Adipocyte (in vitro differentiated cells): ENCODE data around the gene FLNC.

Source experiments
- DNase-seq: peaks from one replicate; pipeline ENCODE4 v3.0.0-alpha.2; 2015; ENCODE audit warnings: low read depth
- H3K27me3 ChIP-seq: replicated peaks from 2 replicates; pipeline ENCODE4 v1.7.0; 2013; ENCODE audit warnings: mild to moderate bottlenecking, low read length, moderate library complexity; ENCODE audit not compliant: control insufficient read depth, insufficient read depth
- H3K36me3 ChIP-seq: 2 replicates; pipeline ENCODE4 v1.7.0; 2013; ENCODE audit warnings: low read length, mild to moderate bottlenecking, moderate library complexity; ENCODE audit not compliant: control insufficient read depth, insufficient read depth, severe bottlenecking
- H3K4me1 ChIP-seq: 2 replicates; pipeline ENCODE4 v1.7.0; 2013; ENCODE audit warnings: mild to moderate bottlenecking, low read length, moderate library complexity; ENCODE audit not compliant: control insufficient read depth, insufficient read depth
- H3K4me3 ChIP-seq: 2 replicates; pipeline ENCODE4 v1.7.0; 2013; ENCODE audit warnings: mild to moderate bottlenecking, low read length, moderate library complexity
- H3K9ac ChIP-seq: 2 replicates; pipeline ENCODE4 v1.7.0; 2013; ENCODE audit warnings: mild to moderate bottlenecking, low read length, moderate library complexity
- H3K9me3 ChIP-seq: 2 replicates; pipeline ENCODE4 v1.7.0; 2013; ENCODE audit warnings: mild to moderate bottlenecking, low read length, moderate library complexity; ENCODE audit not compliant: control insufficient read depth

Gene FLNC

GRCh38 chr7:128826512-128826911 is 3.7 kb upstream of the FLNC start:
- no peak overlapping the region for H3K9ac ChIP-seq
- DNase-seq: no peak
- H3K27me3 ChIP-seq: no peaks in the 10 kb centered on the region
- H3K36me3 ChIP-seq: no peaks in the 10 kb centered on the region
- H3K4me3 ChIP-seq: no peak overlapping the region
- peaks cover 36% of the 10 kb centered on the region for H3K4me1 ChIP-seq
- no peaks in the 10 kb centered on the region for H3K9me3 ChIP-seq

GRCh38 chr7:128826916-128827247 is 3.3 kb upstream of the FLNC start:
- Histone ChIP-seq H3K4me1 (peaks cover 36% of the 10 kb centered on the region), H3K27me3 (no peaks in the 10 kb centered on the region), H3K9me3 (no peaks in the 10 kb centered on the region), H3K9ac (peak overlapping the region; percentile 61), H3K4me3 (peak overlapping the region; percentile 31), H3K36me3 (no peaks in the 10 kb centered on the region)
- DNase-seq: no peak

- Histone ChIP-seq H3K36me3 (no peaks in the 10 kb centered on the region), H3K4me3 (peak overlapping the region; percentile 39), H3K4me1 (peaks cover 36% of the 10 kb centered on the region), H3K27me3 (no peaks in the 10 kb centered on the region), H3K9ac (peak overlapping the region; percentile 61), H3K9me3 (no peaks in the 10 kb centered on the region)
- DNase-seq: peak; percentile 85
These were observed 2.8 kb upstream of the FLNC start for GRCh38 chr7:128827248-128827958.

- peak overlapping the region; percentile 39 for H3K4me3 ChIP-seq
- DNase-seq: peak; percentile 80
- peak overlapping the region; percentile 61 for H3K9ac ChIP-seq
- no peaks in the 10 kb centered on the region for H3K27me3 ChIP-seq
- no peaks in the 10 kb centered on the region for H3K9me3 ChIP-seq
- peaks cover 42% of the 10 kb centered on the region for H3K4me1 ChIP-seq
- no peaks in the 10 kb centered on the region for H3K36me3 ChIP-seq
These were observed 2.1 kb upstream of the FLNC start for GRCh38 chr7:128827971-128828711.

GRCh38 chr7:128829391-128830166 is 627 bp upstream of the FLNC start:
- Histone ChIP-seq H3K4me1 (peaks cover 46% of the 10 kb centered on the region), H3K9me3 (no peaks in the 10 kb centered on the region), H3K9ac (peak overlapping the region; percentile 73), H3K4me3 (peak overlapping the region; percentile 72), H3K36me3 (no peaks in the 10 kb centered on the region), H3K27me3 (no peaks in the 10 kb centered on the region)
- peak; percentile 62 for DNase-seq

GRCh38 chr7:128831178-128831993 is 1.2 kb downstream of the FLNC start:
- H3K4me3 ChIP-seq: peak overlapping the region; percentile 90
- H3K27me3 ChIP-seq: no peaks in the 10 kb centered on the region
- DNase-seq: peak; percentile 74
- H3K36me3 ChIP-seq: peaks cover 13% of the 10 kb centered on the region
- peaks cover 61% of the 10 kb centered on the region for H3K4me1 ChIP-seq
- no peaks in the 10 kb centered on the region for H3K9me3 ChIP-seq
- peak overlapping the region; percentile 94 for H3K9ac ChIP-seq

GRCh38 chr7:128831994-128832879 is 2.0 kb downstream of the FLNC start:
- DNase-seq: peak; percentile 55
- H3K9me3 ChIP-seq: no peaks in the 10 kb centered on the region
- H3K9ac ChIP-seq: peak overlapping the region; percentile 94
- peaks cover 17% of the 10 kb centered on the region for H3K36me3 ChIP-seq
- H3K27me3 ChIP-seq: no peaks in the 10 kb centered on the region
- H3K4me3 ChIP-seq: peak overlapping the region; percentile 90
- H3K4me1 ChIP-seq: peaks cover 62% of the 10 kb centered on the region

GRCh38 chr7:128832880-128833147 is 2.6 kb downstream of the FLNC start:
- Histone ChIP-seq H3K27me3 (no peaks in the 10 kb centered on the region), H3K9me3 (no peaks in the 10 kb centered on the region), H3K9ac (peak overlapping the region; percentile 94), H3K36me3 (peaks cover 22% of the 10 kb centered on the region), H3K4me3 (peak overlapping the region; percentile 90), H3K4me1 (peaks cover 57% of the 10 kb centered on the region)
- DNase-seq: no peak

GRCh38 chr7:128833148-128833945 is 3.1 kb downstream of the FLNC start:
- Histone ChIP-seq H3K36me3 (peaks cover 28% of the 10 kb centered on the region), H3K27me3 (no peaks in the 10 kb centered on the region), H3K9ac (peak overlapping the region; percentile 94), H3K4me3 (peak overlapping the region; percentile 90), H3K9me3 (no peaks in the 10 kb centered on the region), H3K4me1 (peaks cover 51% of the 10 kb centered on the region)
- DNase-seq: peak; percentile 80

- H3K9ac ChIP-seq: peak overlapping the region; percentile 60
- H3K4me1 ChIP-seq: peaks cover 46% of the 10 kb centered on the region
- no peaks in the 10 kb centered on the region for H3K27me3 ChIP-seq
- H3K4me3 ChIP-seq: peak overlapping the region; percentile 90
- H3K36me3 ChIP-seq: peaks cover 34% of the 10 kb centered on the region
- no peaks in the 10 kb centered on the region for H3K9me3 ChIP-seq
- peak; percentile 55 for DNase-seq
These were observed 3.7 kb downstream of the FLNC start for GRCh38 chr7:128833946-128834325.
